ENCODE data around the gene TROAP.

Gene TROAP

DNA sequence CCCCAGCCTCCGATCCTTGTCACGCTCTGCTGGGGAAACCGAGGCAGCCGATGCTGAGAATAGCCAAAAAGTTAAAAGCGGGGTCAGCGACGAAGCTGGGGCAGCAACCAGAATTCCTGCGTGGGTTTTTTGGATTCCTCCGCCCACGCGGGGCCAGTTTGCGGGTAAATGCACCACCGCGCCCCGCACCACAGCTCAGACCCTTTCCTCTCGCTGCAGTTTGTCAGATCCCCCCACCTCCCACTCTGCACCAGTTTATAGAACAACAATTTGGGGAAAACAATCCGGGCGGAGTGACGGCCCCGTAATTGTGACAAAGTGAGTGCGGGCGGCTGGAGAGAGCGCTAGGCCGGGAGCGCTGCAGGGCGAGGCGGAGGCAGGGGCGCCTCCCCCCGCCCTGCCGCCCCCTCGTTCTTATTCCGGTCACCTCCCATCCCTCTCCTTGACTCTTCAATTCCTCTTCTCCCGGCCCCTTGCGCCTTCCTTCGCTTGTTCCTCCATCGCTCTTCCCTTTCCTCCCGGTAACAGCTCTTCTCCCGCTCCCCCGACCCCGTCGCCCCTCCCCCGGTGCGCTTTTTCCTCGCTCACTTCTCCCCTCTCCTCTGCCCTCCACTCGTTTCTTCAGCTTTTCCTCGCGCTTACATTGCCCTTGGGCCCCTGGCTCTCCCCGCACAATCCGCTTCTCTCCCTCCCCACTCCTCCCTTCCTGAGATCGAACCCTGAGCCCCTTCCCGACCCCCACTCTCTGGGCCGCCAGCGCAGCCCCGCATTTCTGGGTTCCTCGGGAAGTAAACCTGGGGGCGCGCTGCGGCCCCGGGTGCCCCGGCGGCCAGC lies 23.0 kb downstream of the TROAP start:
- TF ChIP-seq, protein P1, sequence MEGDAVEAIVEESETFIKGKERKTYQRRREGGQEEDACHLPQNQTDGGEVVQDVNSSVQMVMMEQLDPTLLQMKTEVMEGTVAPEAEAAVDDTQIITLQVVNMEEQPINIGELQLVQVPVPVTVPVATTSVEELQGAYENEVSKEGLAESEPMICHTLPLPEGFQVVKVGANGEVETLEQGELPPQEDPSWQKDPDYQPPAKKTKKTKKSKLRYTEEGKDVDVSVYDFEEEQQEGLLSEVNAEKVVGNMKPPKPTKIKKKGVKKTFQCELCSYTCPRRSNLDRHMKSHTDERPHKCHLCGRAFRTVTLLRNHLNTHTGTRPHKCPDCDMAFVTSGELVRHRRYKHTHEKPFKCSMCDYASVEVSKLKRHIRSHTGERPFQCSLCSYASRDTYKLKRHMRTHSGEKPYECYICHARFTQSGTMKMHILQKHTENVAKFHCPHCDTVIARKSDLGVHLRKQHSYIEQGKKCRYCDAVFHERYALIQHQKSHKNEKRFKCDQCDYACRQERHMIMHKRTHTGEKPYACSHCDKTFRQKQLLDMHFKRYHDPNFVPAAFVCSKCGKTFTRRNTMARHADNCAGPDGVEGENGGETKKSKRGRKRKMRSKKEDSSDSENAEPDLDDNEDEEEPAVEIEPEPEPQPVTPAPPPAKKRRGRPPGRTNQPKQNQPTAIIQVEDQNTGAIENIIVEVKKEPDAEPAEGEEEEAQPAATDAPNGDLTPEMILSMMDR (conservative IDR thresholded peaks at IDR 0.05; ENCODE audit: low read depth, low read length), result no peak
- peak overlapping the region; percentile 54 for H3K4me3 ChIP-seq (ENCODE audit: low read depth, low read length)
- DNase-seq (ENCODE audit: low read depth), result no peak

DNA sequence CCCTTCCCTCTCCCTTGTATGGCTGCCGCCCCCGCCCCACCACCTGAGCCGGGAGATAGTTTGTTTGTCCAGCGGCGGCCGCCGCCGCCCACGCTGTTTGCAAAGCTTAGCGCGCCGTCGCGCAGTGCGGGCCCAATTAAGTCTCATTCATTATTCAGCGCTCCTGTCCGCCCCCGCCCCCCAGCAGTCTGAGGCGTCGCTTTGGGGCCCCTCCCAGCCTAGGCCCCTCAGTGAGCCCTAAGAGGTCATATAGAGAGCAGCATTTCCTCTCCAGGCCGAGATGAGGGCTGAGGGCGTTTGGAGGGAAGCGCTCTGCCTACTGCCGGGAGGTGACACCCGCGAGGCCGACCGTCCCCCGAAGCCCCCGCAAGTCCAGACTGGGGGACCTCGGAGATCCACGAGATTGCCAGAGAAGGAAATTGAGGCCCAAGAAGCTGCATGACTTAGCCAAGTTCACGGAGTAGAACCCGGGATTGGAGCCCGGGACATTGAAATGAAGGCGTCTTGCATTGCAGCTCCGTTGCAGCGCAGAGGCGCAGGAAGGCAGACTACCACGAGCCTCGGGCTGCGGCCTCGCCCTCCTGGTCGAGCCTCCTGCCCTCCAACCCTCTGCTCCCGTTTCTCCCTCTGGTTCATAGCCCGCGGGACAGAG lies 23.7 kb downstream of the TROAP start, which contains the start of gene DNAJC22:
TSS of gene DNAJC22 (plus strand) at position 230 of the 652 bp plus-strand sequence. CDS start 1,985 bp downstream, outside the sequence.
- peak; percentile 47 for DNase-seq (ENCODE audit: low read depth)
- peak within 1 kb of the TSS; percentile 54 for H3K4me3 ChIP-seq (ENCODE audit: low read depth, low read length)

DNA sequence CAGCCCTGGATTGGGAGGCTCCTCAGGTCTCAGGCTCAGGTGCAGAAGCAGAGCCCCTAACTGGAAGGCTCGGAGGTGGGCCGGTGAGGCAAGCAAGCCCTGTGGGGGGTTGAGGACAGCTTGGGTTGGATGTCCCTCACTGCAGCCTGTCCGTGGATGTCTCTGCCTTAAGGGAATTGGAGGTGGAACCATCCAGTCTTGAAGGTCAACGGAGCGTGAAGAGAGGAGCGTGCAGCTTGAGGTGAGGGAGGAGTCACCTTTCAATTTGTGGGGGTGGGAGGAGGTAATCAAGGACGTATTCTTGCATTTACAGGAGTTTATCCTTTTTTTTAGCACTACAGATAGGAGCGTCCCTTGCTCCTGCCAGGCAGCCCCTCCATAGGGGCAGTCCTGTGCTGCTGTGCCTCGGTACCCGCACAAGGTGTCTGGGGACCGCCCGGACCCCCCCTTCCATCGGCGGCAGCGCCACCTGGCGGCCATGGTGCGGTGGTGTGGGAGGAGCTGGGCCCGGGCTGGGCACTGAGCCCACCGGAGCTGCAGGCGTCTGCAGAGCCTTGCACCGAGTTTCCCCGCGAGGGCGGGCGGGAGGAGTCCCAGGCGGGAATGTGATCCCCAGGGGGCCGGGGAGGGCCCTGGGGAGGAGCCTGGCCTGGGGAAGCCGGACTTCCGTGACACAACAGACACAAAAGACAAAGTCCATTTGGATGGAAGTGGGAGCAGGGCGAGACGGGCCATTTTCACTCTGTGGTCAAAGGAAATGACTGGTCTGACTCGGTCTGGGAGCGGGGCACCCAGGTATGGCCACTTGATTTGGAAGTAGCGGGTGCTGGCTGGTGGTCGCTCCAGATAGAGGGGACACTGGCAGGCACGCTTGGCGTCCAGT lies 24.5 kb downstream of the TROAP start:
- TF ChIP-seq, protein P1 (conservative IDR thresholded peaks at IDR 0.05; ENCODE audit: low read depth, low read length), result peak; percentile 82
- peak; percentile 96 for DNase-seq (ENCODE audit: low read depth)
- H3K4me3 ChIP-seq (ENCODE audit: low read depth, low read length), result peak overlapping the region; percentile 54

More for the DNA sequence above, 23.7 kb downstream of the TROAP start, which contains the start of gene DNAJC22:
- TF ChIP-seq, protein P1 (conservative IDR thresholded peaks at IDR 0.05; ENCODE audit: low read depth, low read length), result no peak

DNA sequence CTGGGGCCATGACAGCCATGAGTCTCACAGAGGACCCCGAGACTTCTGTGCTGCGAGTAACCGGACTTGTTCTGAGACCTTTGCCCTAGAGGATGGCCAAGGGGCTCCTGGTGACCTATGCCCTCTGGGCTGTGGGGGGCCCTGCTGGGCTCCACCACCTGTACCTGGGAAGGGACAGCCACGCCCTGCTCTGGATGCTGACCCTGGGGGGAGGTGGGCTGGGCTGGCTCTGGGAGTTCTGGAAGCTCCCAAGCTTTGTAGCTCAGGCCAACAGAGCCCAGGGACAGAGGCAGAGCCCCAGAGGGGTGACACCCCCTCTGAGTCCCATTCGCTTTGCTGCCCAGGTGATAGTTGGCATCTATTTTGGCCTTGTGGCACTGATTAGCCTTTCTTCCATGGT lies 25.7 kb downstream of the TROAP start:
- no peak overlapping the region for H3K4me3 ChIP-seq (ENCODE audit: low read depth, low read length)
- no peak for DNase-seq (ENCODE audit: low read depth)
- TF ChIP-seq, protein P1 (conservative IDR thresholded peaks at IDR 0.05; ENCODE audit: low read depth, low read length), result no peak

DNA sequence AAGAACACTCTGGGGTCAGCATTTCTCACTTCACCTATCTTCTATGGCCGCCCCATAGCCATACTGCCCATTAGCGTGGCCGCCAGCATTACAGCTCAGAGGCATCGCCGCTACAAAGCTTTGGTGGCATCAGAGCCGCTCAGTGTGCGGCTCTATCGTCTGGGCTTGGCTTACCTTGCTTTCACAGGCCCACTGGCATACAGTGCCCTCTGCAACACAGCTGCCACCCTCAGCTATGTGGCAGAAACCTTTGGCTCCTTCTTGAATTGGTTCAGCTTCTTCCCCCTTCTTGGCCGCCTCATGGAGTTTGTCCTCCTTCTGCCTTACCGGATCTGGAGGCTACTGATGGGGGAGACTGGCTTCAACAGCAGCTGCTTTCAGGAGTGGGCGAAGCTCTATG lies 26.2 kb downstream of the TROAP start:
- TF ChIP-seq, protein P1 (conservative IDR thresholded peaks at IDR 0.05; ENCODE audit: low read depth, low read length), result no peak
- no peak overlapping the region for H3K4me3 ChIP-seq (ENCODE audit: low read depth, low read length)
- DNase-seq (ENCODE audit: low read depth), result no peak

DNA sequence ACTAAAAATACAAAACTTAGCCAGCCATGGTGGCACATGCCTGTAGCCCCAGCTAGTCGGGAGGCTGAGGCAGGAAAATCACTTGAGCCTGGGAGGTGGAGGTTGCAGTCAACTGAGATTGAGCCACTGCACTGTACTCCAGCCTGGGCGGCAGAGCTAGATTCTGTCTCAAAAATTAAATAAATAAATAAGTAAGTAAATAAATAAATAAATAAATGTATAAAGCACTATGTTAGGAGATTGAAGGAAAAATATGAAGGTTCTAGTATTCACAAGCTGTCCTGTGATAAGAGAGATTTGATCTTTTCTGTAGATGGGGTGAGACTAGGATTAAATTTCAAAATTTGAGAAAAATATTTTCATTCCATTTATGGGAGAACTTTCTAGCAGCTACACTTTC lies 29.3 kb downstream of the TROAP start:
- H3K4me3 ChIP-seq (ENCODE audit: low read depth, low read length), result no peak overlapping the region
- TF ChIP-seq, protein P1 (conservative IDR thresholded peaks at IDR 0.05; ENCODE audit: low read depth, low read length), result no peak
- no peak for DNase-seq (ENCODE audit: low read depth)

Measured in choroid plexus epithelial cell (primary cell).